SK-N-SH (cell line): ENCODE data around the gene CYB561D2. TPM values are rescaled to one million over a fixed set of nuclear protein-coding genes. Genes with fewer than 3 reads are reported as not detected.

Experiments
- CTCF ChIA-PET: fragments of 300-600, 350-600 bp; formaldehyde crosslinking; extraction: SDS; loops from one replicate; lab custom pipeline; 2021; lab: Yijun Ruan, JAX
- POLR2A ChIA-PET: fragments of 350-600 bp; sonication (Branson Sonifier 250); formaldehyde crosslinking; extraction: SDS; loops from one replicate; lab custom pipeline; 2020; ENCODE audit warnings: antibody characterized with exemption, inconsistent platforms; lab: Yijun Ruan, JAX
- DNase-seq: peaks from one replicate; pipeline ENCODE4 v3.0.0; 2012
- H2AFZ ChIP-seq: fragments of 200-600 bp; sonication (generic); 2 replicates; pipeline ENCODE4 v1.8.1; 2016; ENCODE audit warnings: antibody characterized with exemption, mild to moderate bottlenecking, low read depth
- H3F3A ChIP-seq: fragments of 200-600 bp; sonication (generic); replicated peaks from 2 replicates; pipeline ENCODE3; 2016; ENCODE audit warnings: antibody characterized with exemption, mild to moderate bottlenecking; ENCODE audit not compliant: insufficient read depth
- H3K27ac ChIP-seq, 2 experiments: fragments of 200-500 bp in 1 of 2; fragments of 200-600 bp in 1 of 2; sonication (Bioruptor generic) in 1 of 2; sonication (generic), shearing (Covaris generic) in 1 of 2; 2 replicates each; pipeline versions ENCODE4 v1.5.1 to v1.6.1; 2014 to 2016; ENCODE audit warnings: low read depth in 2 of 2, inconsistent platforms in 1 of 2, low read length in 1 of 2, mild to moderate bottlenecking in 1 of 2, mixed read lengths in 1 of 2
- H3K27me3 ChIP-seq: fragments of 200-600 bp; sonication (generic), shearing (Covaris generic); 2 replicates; pipeline ENCODE4 v1.6.1; 2016; ENCODE audit warnings: mixed run types; ENCODE audit not compliant: insufficient read depth
- H3K36me3 ChIP-seq, 2 experiments: fragments of 200-500 bp in 1 of 2; fragments of 200-600 bp in 1 of 2; sonication (Bioruptor generic) in 1 of 2; sonication (generic) in 1 of 2; replicated peaks in 1 of 2; 2 replicates each; pipeline versions ENCODE3 to v1.5.1; 2014 to 2016; ENCODE audit warnings: low read length in 1 of 2, mild to moderate bottlenecking in 1 of 2; ENCODE audit not compliant: insufficient read depth in 2 of 2, control insufficient read depth in 1 of 2
- H3K4me1 ChIP-seq, 2 experiments: fragments of 200-500 bp in 1 of 2; fragments of 200-600 bp in 1 of 2; sonication (Bioruptor generic) in 1 of 2; sonication (generic), shearing (Covaris generic) in 1 of 2; 2 replicates each; pipeline versions ENCODE4 v1.5.1 to v1.6.1; 2014 to 2016; ENCODE audit warnings: low read depth in 1 of 2, low read length in 1 of 2, mixed run types in 1 of 2; ENCODE audit not compliant: insufficient read depth in 2 of 2, control insufficient read depth in 1 of 2
- H3K4me2 ChIP-seq: fragments of 200-600 bp; sonication (generic), shearing (Covaris generic); 2 replicates; pipeline ENCODE4 v1.6.1; 2017; ENCODE audit warnings: mixed run types
- H3K4me3 ChIP-seq, 2 experiments: fragments of 200-500 bp in 1 of 2; fragments of 200-600 bp in 1 of 2; sonication (Bioruptor generic) in 1 of 2; sonication (generic), shearing (Covaris generic) in 1 of 2; 2 replicates each; pipeline versions ENCODE4 v1.5.1 to v1.8.1; 2014 to 2016; ENCODE audit warnings: low read depth in 2 of 2, inconsistent platforms in 1 of 2, low read length in 1 of 2, mild to moderate bottlenecking in 1 of 2, mixed read lengths in 1 of 2, moderate library complexity in 1 of 2
- H3K79me2 ChIP-seq: fragments of 200-600 bp; sonication (generic); 2 replicates; pipeline ENCODE4 v1.8.1; 2017; ENCODE audit warnings: mild to moderate bottlenecking; ENCODE audit not compliant: insufficient read depth
- H3K9ac ChIP-seq: fragments of 200-600 bp; sonication (generic); 2 replicates; pipeline ENCODE4 v1.6.1; 2017; ENCODE audit warnings: mixed run types
- H3K9me2 ChIP-seq: fragments of 200-600 bp; sonication (generic); 2 replicates; pipeline ENCODE4 v1.6.1; 2017; ENCODE audit warnings: mixed run types
- H3K9me3 ChIP-seq: fragments of 200-600 bp; sonication (generic); 2 replicates; pipeline ENCODE4 v1.6.1; 2017; ENCODE audit warnings: mixed run types, mild to moderate bottlenecking, moderate library complexity
- H4K20me1 ChIP-seq: fragments of 200-600 bp; sonication (generic); 2 replicates; pipeline ENCODE4 v1.6.1; 2017; ENCODE audit warnings: mild to moderate bottlenecking, mixed run types; ENCODE audit not compliant: insufficient read depth
- CTCF ChIP-seq: fragments of 200-600 bp; sonication (generic); IDR thresholded peaks from 2 replicates; pipeline ENCODE4 v1.6.1; 2017; ENCODE audit warnings: antibody characterized with exemption, mild to moderate bottlenecking, moderate library complexity
- FOSL2 ChIP-seq: IDR thresholded peaks from 2 replicates; pipeline ENCODE4 v1.4.0; 2012; ENCODE audit warnings: low read depth, mild to moderate bottlenecking, moderate library complexity, borderline replicate concordance
- FOXM1 ChIP-seq: IDR thresholded peaks from 2 replicates; pipeline ENCODE4 v1.4.0; 2012; ENCODE audit warnings: low read depth, mild to moderate bottlenecking
- GABPA ChIP-seq: IDR thresholded peaks from 2 replicates; pipeline ENCODE4 v1.4.0; 2012; ENCODE audit warnings: low read depth, mild to moderate bottlenecking
- GATA2 ChIP-seq: sonication (generic); formaldehyde crosslinking; IDR thresholded peaks from 2 replicates; pipeline ENCODE4 v1.5.0; 2020; ENCODE audit warnings: mild to moderate bottlenecking, missing genetic modification reagents
- JUND ChIP-seq: IDR thresholded peaks from 2 replicates; pipeline ENCODE4 v1.4.0; 2012
- MEF2A ChIP-seq: IDR thresholded peaks from 2 replicates; pipeline ENCODE4 v1.4.0; 2012; ENCODE audit warnings: low read depth, borderline replicate concordance
- MXI1 ChIP-seq: IDR thresholded peaks from 2 replicates; pipeline ENCODE4 v1.6.1; 2012; ENCODE audit warnings: mild to moderate bottlenecking, low read depth, low read length, improper control_type of control experiment
- NFIC ChIP-seq: IDR thresholded peaks from 2 replicates; pipeline ENCODE4 v1.4.0; 2012; ENCODE audit warnings: borderline replicate concordance
- NRF1 ChIP-seq: IDR thresholded peaks from 2 replicates; pipeline ENCODE4 v1.6.1; 2012; ENCODE audit warnings: low read depth, mild to moderate bottlenecking, low read length
- PBX3 ChIP-seq: IDR thresholded peaks from 2 replicates; pipeline ENCODE4; 2012
- REST ChIP-seq: IDR thresholded peaks from 2 replicates; pipeline ENCODE4 v1.6.1; 2012; ENCODE audit warnings: mild to moderate bottlenecking, low read depth, low read length, moderate library complexity
- RFX5 ChIP-seq: IDR thresholded peaks from 2 replicates; pipeline ENCODE4 v1.6.1; 2012; ENCODE audit warnings: mild to moderate bottlenecking, improper control_type of control experiment, low read length
- RXRA ChIP-seq: IDR thresholded peaks from 2 replicates; pipeline ENCODE4 v1.4.0; 2012; ENCODE audit warnings: low read depth, mild to moderate bottlenecking, borderline replicate concordance
- SMC3 ChIP-seq: IDR thresholded peaks from 2 replicates; pipeline ENCODE4 v1.6.1; 2012; ENCODE audit warnings: low read depth, low read length, improper control_type of control experiment
- TAF1 ChIP-seq: IDR thresholded peaks from 2 replicates; pipeline ENCODE4 v1.6.1; 2012; ENCODE audit warnings: low read depth, mild to moderate bottlenecking, low read length, moderate library complexity, borderline replicate concordance
- TCF12 ChIP-seq: IDR thresholded peaks from 2 replicates; pipeline ENCODE4 v1.4.0; 2012
- USF1 ChIP-seq: IDR thresholded peaks from 2 replicates; pipeline ENCODE4 v1.4.0; 2012; ENCODE audit warnings: low read depth, borderline replicate concordance
- USF2 ChIP-seq: fragments of 150-350 bp; IDR thresholded peaks from 2 replicates; pipeline ENCODE4 v1.6.1; 2017; ENCODE audit warnings: antibody characterized with exemption, low read length, low read depth, borderline replicate concordance
- YY1 ChIP-seq: IDR thresholded peaks from 2 replicates; pipeline ENCODE4 v1.4.0; 2012; ENCODE audit warnings: low read depth, mild to moderate bottlenecking
- ZBTB33 ChIP-seq: IDR thresholded peaks from 2 replicates; pipeline ENCODE4 v1.4.0; 2012; ENCODE audit warnings: low read depth, borderline replicate concordance
- WGBS: methylation state at CpG from one replicate; pipeline ENCODE4 v1.1.6; 2017; ENCODE audit warnings: low lambda C conversion rate; 5-methylcytosine and 5-hydroxymethylcytosine counted together
- polyA plus RNA-seq, 3 experiments: library from polyadenylated mRNA; depleted of rRNA; stranded (reverse); fragments of >200 nt; gene quantifications; 2 replicates each; pipeline ENCODE4 v1.2.3, GENCODE V29; 2012

CYB561D2 gene
- polyA plus RNA-seq, 1 of the 3 experiments (the other 2 are of a cell fraction) = 40.7 TPM

- no peak for TF ChIP-seq REST
- TF ChIP-seq JUND = no peak
- TF ChIP-seq FOXM1 = no peak
- TF ChIP-seq USF1 = no peak
- no peak for TF ChIP-seq FOSL2
- no peak for TF ChIP-seq NRF1
- TF ChIP-seq RXRA = no peak
- TF ChIP-seq TAF1 = no peak
These were observed 492 bp upstream of the CYB561D2 start (continued) for GRCh38 chr3:50350213-50350526.

GRCh38 chr3:50351323-50351697 lies 648 bp downstream of the CYB561D2 start:
- H3K36me3 ChIP-seq = peaks cover 8 to 50% of the 10 kb centered on the region in 2 experiments
- peak overlapping the region; percentile 33; the same call in 1 of the 2 replicates for H3K9ac ChIP-seq
- peaks cover 67% of the 10 kb centered on the region for H3K79me2 ChIP-seq
- TF ChIP-seq FOXM1 (no peak), NFIC (no peak), PBX3 (no peak), CTCF (no peak), YY1 (no peak), RFX5 (no peak), ZBTB33 (no peak), GABPA (no peak), USF2 (no peak), SMC3 (no peak), TAF1 (no peak), MXI1 (no peak), GATA2 (no peak), TCF12 (no peak), JUND (no peak), MEF2A (no peak)

More at GRCh38 chr3:50351323-50351697, 648 bp downstream of the CYB561D2 start:
- ChIA-PET CTCF (interaction anchor here (1.1 to 6.0 kb wide), 5 partner anchors 30 to 264 kb away, joined by 3 to 45 read pairs (median 15); no protein-coding TSS in a partner anchor), POLR2A (interaction anchor here (0.7 to 3.6 kb wide), 11 partner anchors 8 to 218 kb away, joined by 3 to 31 read pairs (median 8); partner anchors contain the start of genes HEMK1 and TMEM115)
- Histone ChIP-seq H3K9me3 (no peaks in the 10 kb centered on the region), H3K4me1 (peaks cover 12 to 64% of the 10 kb centered on the region in 2 experiments; a peak in 2 of 4 replicates), H3K27me3 (no peaks in the 10 kb centered on the region), H3K27ac (peak overlapping the region; percentile 31 to 62; a peak in 3 of 4 replicates), H3K4me2 (peak overlapping the region; percentile 98), H4K20me1 (peaks cover 36% of the 10 kb centered on the region), H3F3A (peaks cover 11% of the 10 kb centered on the region), H3K4me3 (peak overlapping the region; percentile 76 to 94), H2AFZ (no peak overlapping the region), H3K9me2 (no peaks in the 10 kb centered on the region)
- 26% methylated on average over 6 of the region's 11 CpGs for WGBS
- DNase-seq = no peak
